ENCODE results near the gene CALHM3. TPM values are rescaled to one million over a fixed set of nuclear protein-coding genes. Genes with fewer than 3 reads are reported as not detected.
A peak's percentile ranks its signal among the peaks of the same experiment; 100 is the strongest.

CALHM3 gene
- polyA plus RNA-seq, 1 of the 3 experiments (the other 2 are of a cell fraction), result not detected

DNA sequence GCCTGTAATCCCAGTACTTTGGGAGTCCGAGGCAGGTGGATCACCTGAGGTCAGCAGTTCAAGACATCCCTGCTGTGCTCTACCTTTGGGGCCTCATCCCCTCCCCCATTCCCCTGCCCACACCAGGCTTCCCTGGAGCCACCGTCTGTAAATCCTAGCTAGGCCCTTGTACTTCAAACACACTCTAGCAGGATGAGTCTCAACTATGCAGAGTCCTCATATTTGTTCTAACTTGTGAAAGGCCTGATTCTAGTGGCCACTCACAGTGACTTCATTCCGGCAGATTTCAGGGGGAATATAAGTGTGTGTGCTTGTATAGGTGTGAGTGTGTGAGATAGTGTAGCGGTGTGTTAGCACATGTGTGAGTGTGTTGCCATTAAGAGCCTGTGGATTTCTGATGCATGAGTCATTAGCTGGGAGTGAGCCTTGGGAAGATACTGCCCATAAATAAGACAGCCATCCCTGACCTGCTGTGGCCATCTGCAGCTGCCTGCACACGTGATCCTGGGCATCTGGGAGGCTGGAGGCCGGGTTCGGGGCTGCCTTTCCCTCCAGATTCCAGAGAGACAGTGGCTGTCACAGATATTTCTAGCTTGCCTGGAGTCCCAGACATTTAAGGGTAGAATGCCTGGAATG, 12.8 kb upstream of the CALHM3 start (continued):
- no peak for TF ChIP-seq FOXM1 (IDR thresholded peaks at IDR 0.05; ENCODE audit: low read depth)
- TF ChIP-seq FOXJ3 (CRISPR knock-in tag; IDR thresholded peaks at IDR 0.05), result no peak
- TF ChIP-seq, protein P1, sequence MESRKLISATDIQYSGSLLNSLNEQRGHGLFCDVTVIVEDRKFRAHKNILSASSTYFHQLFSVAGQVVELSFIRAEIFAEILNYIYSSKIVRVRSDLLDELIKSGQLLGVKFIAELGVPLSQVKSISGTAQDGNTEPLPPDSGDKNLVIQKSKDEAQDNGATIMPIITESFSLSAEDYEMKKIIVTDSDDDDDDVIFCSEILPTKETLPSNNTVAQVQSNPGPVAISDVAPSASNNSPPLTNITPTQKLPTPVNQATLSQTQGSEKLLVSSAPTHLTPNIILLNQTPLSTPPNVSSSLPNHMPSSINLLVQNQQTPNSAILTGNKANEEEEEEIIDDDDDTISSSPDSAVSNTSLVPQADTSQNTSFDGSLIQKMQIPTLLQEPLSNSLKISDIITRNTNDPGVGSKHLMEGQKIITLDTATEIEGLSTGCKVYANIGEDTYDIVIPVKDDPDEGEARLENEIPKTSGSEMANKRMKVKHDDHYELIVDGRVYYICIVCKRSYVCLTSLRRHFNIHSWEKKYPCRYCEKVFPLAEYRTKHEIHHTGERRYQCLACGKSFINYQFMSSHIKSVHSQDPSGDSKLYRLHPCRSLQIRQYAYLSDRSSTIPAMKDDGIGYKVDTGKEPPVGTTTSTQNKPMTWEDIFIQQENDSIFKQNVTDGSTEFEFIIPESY (IDR thresholded peaks at IDR 0.05; ENCODE audit: borderline replicate concordance, low read depth), result no peak
- TF ChIP-seq, protein P2, sequence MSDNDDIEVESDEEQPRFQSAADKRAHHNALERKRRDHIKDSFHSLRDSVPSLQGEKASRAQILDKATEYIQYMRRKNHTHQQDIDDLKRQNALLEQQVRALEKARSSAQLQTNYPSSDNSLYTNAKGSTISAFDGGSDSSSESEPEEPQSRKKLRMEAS (IDR thresholded peaks at IDR 0.05; ENCODE audit: low read depth), result peak; percentile 78
- TF ChIP-seq RFX5 (IDR thresholded peaks at IDR 0.05; ENCODE audit: low read length), result no peak
- TF ChIP-seq, protein P3, sequence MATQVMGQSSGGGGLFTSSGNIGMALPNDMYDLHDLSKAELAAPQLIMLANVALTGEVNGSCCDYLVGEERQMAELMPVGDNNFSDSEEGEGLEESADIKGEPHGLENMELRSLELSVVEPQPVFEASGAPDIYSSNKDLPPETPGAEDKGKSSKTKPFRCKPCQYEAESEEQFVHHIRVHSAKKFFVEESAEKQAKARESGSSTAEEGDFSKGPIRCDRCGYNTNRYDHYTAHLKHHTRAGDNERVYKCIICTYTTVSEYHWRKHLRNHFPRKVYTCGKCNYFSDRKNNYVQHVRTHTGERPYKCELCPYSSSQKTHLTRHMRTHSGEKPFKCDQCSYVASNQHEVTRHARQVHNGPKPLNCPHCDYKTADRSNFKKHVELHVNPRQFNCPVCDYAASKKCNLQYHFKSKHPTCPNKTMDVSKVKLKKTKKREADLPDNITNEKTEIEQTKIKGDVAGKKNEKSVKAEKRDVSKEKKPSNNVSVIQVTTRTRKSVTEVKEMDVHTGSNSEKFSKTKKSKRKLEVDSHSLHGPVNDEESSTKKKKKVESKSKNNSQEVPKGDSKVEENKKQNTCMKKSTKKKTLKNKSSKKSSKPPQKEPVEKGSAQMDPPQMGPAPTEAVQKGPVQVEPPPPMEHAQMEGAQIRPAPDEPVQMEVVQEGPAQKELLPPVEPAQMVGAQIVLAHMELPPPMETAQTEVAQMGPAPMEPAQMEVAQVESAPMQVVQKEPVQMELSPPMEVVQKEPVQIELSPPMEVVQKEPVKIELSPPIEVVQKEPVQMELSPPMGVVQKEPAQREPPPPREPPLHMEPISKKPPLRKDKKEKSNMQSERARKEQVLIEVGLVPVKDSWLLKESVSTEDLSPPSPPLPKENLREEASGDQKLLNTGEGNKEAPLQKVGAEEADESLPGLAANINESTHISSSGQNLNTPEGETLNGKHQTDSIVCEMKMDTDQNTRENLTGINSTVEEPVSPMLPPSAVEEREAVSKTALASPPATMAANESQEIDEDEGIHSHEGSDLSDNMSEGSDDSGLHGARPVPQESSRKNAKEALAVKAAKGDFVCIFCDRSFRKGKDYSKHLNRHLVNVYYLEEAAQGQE (IDR thresholded peaks at IDR 0.05; ENCODE audit: low read depth, low read length), result 0 out of 2 replicates have a peak, but pooled peaks have one; percentile 4
- TF ChIP-seq MXI1 (IDR thresholded peaks at IDR 0.05; ENCODE audit: low read depth, low read length), result peak; percentile 87
- TF ChIP-seq, protein P4, sequence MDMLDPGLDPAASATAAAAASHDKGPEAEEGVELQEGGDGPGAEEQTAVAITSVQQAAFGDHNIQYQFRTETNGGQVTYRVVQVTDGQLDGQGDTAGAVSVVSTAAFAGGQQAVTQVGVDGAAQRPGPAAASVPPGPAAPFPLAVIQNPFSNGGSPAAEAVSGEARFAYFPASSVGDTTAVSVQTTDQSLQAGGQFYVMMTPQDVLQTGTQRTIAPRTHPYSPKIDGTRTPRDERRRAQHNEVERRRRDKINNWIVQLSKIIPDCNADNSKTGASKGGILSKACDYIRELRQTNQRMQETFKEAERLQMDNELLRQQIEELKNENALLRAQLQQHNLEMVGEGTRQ (IDR thresholded peaks at IDR 0.05; ENCODE audit: borderline replicate concordance, low read depth, low read length), result peak; percentile 70; the same call in 1 of the 2 replicates
- TF ChIP-seq GABPA (IDR thresholded peaks at IDR 0.05; ENCODE audit: low read depth), result no peak
- TF ChIP-seq NFIC (IDR thresholded peaks at IDR 0.05; ENCODE audit: borderline replicate concordance), result no peak; the same call in 1 of the 2 replicates
- TF ChIP-seq SIN3A (IDR thresholded peaks at IDR 0.05; ENCODE audit: borderline replicate concordance, low read depth, low read length), result peak; percentile 37; the same call in 1 of the 2 replicates

DNA sequence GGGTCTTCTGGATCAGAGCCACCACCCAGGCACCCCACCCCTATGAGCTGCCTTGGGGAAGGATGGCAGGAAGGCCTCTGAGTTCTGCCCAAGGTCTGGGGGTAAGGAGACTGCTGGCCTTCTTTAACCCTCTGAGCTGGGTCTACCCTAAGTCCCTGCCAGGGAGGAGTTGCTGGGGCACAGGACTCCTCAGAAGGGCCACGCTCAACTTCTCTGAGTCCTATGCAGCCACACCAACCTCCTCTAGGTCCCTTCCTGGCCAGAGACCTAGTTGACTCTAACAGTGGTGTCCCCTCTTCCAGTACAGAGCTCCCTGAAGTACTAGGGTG, 11.9 kb upstream of the CALHM3 start:
- peaks cover 24% of the 10 kb centered on the region for H3K27me3 ChIP-seq (ENCODE audit: insufficient read depth)
- TF ChIP-seq, protein P5, sequence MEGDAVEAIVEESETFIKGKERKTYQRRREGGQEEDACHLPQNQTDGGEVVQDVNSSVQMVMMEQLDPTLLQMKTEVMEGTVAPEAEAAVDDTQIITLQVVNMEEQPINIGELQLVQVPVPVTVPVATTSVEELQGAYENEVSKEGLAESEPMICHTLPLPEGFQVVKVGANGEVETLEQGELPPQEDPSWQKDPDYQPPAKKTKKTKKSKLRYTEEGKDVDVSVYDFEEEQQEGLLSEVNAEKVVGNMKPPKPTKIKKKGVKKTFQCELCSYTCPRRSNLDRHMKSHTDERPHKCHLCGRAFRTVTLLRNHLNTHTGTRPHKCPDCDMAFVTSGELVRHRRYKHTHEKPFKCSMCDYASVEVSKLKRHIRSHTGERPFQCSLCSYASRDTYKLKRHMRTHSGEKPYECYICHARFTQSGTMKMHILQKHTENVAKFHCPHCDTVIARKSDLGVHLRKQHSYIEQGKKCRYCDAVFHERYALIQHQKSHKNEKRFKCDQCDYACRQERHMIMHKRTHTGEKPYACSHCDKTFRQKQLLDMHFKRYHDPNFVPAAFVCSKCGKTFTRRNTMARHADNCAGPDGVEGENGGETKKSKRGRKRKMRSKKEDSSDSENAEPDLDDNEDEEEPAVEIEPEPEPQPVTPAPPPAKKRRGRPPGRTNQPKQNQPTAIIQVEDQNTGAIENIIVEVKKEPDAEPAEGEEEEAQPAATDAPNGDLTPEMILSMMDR (IDR thresholded peaks at IDR 0.05), result no peak
- TF ChIP-seq SIN3A (IDR thresholded peaks at IDR 0.05; ENCODE audit: borderline replicate concordance, low read depth, low read length), result no peak
- no peak for TF ChIP-seq NRF1 (IDR thresholded peaks at IDR 0.05; ENCODE audit: low read depth, low read length)
- TF ChIP-seq, protein P2 (IDR thresholded peaks at IDR 0.05; ENCODE audit: low read depth), result no peak
- no peak for TF ChIP-seq RXRA (IDR thresholded peaks at IDR 0.05; ENCODE audit: borderline replicate concordance, low read depth)
- TF ChIP-seq, protein P4 (IDR thresholded peaks at IDR 0.05; ENCODE audit: borderline replicate concordance, low read depth, low read length), result no peak
- TF ChIP-seq NFIC (IDR thresholded peaks at IDR 0.05; ENCODE audit: borderline replicate concordance), result no peak

More for the DNA sequence above, 11.9 kb upstream of the CALHM3 start:
- ChIA-PET POLR2A (interaction anchor here (0.6 kb wide), 1 partner anchor 140 kb away, joined by 3 read pairs; no protein-coding TSS in a partner anchor), CTCF (interaction anchor here (0.8 to 3.5 kb wide), 6 partner anchors 8 to 195 kb away, joined by 3 to 27 read pairs (median 10); no protein-coding TSS in a partner anchor)
- Histone ChIP-seq H3F3A (replicated peaks; ENCODE audit: insufficient read depth) (peaks cover 9% of the 10 kb centered on the region), H3K27ac (ENCODE audit: low read depth in 2 of 2, low read length in 1 of 2) (no peak overlapping the region), H3K4me2 (no peak overlapping the region), H3K79me2 (ENCODE audit: insufficient read depth) (no peaks in the 10 kb centered on the region), H3K4me3 (ENCODE audit: low read depth in 2 of 2, low read length in 1 of 2) (no peak overlapping the region), H3K36me3 (replicated peaks in 1 of 2; ENCODE audit: control insufficient read depth in 1 of 2, insufficient read depth in 2 of 2, low read length in 1 of 2) (no peaks in the 10 kb centered on the region), H3K9ac (no peak overlapping the region), H3K4me1 (ENCODE audit: control insufficient read depth in 1 of 2, insufficient read depth in 2 of 2, low read depth in 1 of 2, low read length in 1 of 2) (peaks cover 0 to 32% of the 10 kb centered on the region in 2 experiments; a peak in 2 of 4 replicates), H4K20me1 (ENCODE audit: insufficient read depth) (no peaks in the 10 kb centered on the region), H3K9me2 (no peaks in the 10 kb centered on the region), H2AFZ (ENCODE audit: low read depth) (no peak overlapping the region), H3K9me3 (no peaks in the 10 kb centered on the region)
- WGBS (ENCODE audit: low lambda C conversion rate), result no CpG with 5 or more reads among the region's 1 CpG
- DNase-seq, result no peak
